Right lobe of liver (tissue), 6 donors: ENCODE measurements around the gene CDK2. TPM values are rescaled to one million over a fixed set of nuclear protein-coding genes. Genes with fewer than 3 reads are reported as not detected.
A peak's percentile ranks its signal among the peaks of the same experiment; 100 is the strongest.
"Not testable (repeated sequence)": the region's sequence is repeated elsewhere in the genome, so short reads cannot be mapped to it uniquely, and the experiment has no call there.

Source experiments
- ATAC-seq, 4 donors: fragments of 200-7000 bp; cut with Tn5 transposase; one replicate each; pipeline ENCODE4 v1.9.1; 2020; ENCODE audit warnings: mild to moderate bottlenecking in 4 of 4, moderate library complexity in 4 of 4
- DNase-seq, 3 donors: peaks; one replicate each; pipeline ENCODE4 v3.0.0-alpha.2; 2020
- H3K27ac ChIP-seq, 3 donors: fragments of 200-600 bp; one replicate each; pipeline ENCODE4 v1.8.0; 2022
- H3K27me3 ChIP-seq, 2 donors: fragments of 200-600 bp; one replicate each; pipeline ENCODE4 v1.8.0; 2022
- H3K36me3 ChIP-seq, 4 donors: fragments of 200-600 bp; sonication (generic) in 1 of 4; one replicate each; pipeline versions ENCODE4 v1.5.1 to v1.8.0; 2017 to 2022; ENCODE audit warnings: control low read depth in 1 of 4
- H3K4me1 ChIP-seq, 4 donors: fragments of 200-600 bp; sonication (generic) in 1 of 4; one replicate each; pipeline versions ENCODE4 v1.5.1 to v1.8.0; 2017 to 2022; ENCODE audit warnings: control low read depth in 1 of 4
- H3K4me3 ChIP-seq, 3 donors: fragments of 200-600 bp; one replicate each; pipeline ENCODE4 v1.8.0; 2022
- H3K9me3 ChIP-seq, 4 donors: fragments of 200-600 bp; sonication (generic) in 1 of 4; one replicate each; pipeline versions ENCODE4 v1.5.1 to v1.8.0; 2017 to 2022; ENCODE audit warnings: control low read depth in 1 of 4
- CTCF ChIP-seq, 4 donors: fragments of 200-600 bp in 3 of 4; fragments of 450-650 bp in 1 of 4; IDR thresholded peaks; one replicate each; pipeline versions ENCODE4 v1.5.1 to v1.8.0; 2016 to 2022; ENCODE audit warnings: antibody characterized with exemption in 4 of 4, mild to moderate bottlenecking in 2 of 4
- POLR2A ChIP-seq: fragments of 450-650 bp; IDR thresholded peaks from one replicate; pipeline ENCODE4 v1.6.1; 2017; ENCODE audit warnings: antibody characterized with exemption, mild to moderate bottlenecking
- WGBS: methylation state at CpG from one replicate; pipeline ENCODE4 v1.1.6; 2018; ENCODE audit warnings: low coverage, low lambda C conversion rate; ENCODE audit not compliant: insufficient coverage; ENCODE audit errors: missing lambda C conversion rate; 5-methylcytosine and 5-hydroxymethylcytosine counted together
- intact Hi-C, 2 donors: fragments of 100-400 bp; cut with DNase I; formaldehyde crosslinking; loops; one replicate each; pipeline versions ENCODE4 v1.11.2 to v1.14.1; 2022
- total RNA-seq, 6 experiments: library from RNA; depleted of rRNA in 2 of 6; stranded (reverse); fragments of >200 nt in 2 of 6; fragmentation: NEBNext Ultra II Directional in 3 of 6; extraction: Animal tissue kit (Norgen Biotek cat#: 25700) in 3 of 6; gene quantifications; one replicate each; pipeline versions ENCODE4 v1.1.0 to v1.2.4, GENCODE V29; 2016 to 2023
- donor health status: DM: no; HTN: yes; CAD: no.
- donor health status: DM: no; HTN: no; CAD: no.
- donor health status: DM: no; HTN: no; CAD: no.
- donor health status: DM: no; HTN: yes; CAD: no.
- donor health status: DM: no; HTN: yes; CAD: no.

Gene CDK2
- total RNA-seq, 6 experiments from 2014 or later = 8.0 to 14.9 (median 10.6) TPM

GRCh38 chr12:55996201-55996714, 29.6 kb downstream of the CDK2 start:
- peak; percentile 43 to 62 (median 54) for ATAC-seq
- Histone ChIP-seq H3K4me3 (peak overlapping the region; percentile 64 to 91 (median 70)), H3K9me3 (no peaks in the 10 kb centered on the region), H3K27me3 (no peaks in the 10 kb centered on the region), H3K4me1 (peaks cover 0 to 41% (median 9%) of the 10 kb centered on the region in 4 donors), H3K27ac (peak overlapping the region; percentile 49 to 87 (median 84)), H3K36me3 (peaks cover 0 to 31% (median 14%) of the 10 kb centered on the region in 4 donors)
- peak in 2 of 3 donors; percentile 40 to 71 for DNase-seq
- TF ChIP-seq CTCF (IDR thresholded peaks at IDR 0.05) (peak; percentile 82 to 86 (median 83)), POLR2A (no peak)
- intact Hi-C loops = loop anchor here (5.0 to 10.0 kb wide), 2 partner anchors 46 to 49 kb away; partner anchors contain the start of gene RPS26 (in 2 of the 2)
- 12% methylated on average over 14 of the region's 14 CpGs for WGBS

GRCh38 chr12:55996715-55997534, 30.3 kb downstream of the CDK2 start, which contains the start of gene SUOX:
Gene SUOX, plus strand, starts transcription at chr12:55997276. Its CDS starts 4,946 bp downstream, at chr12:56002222.
- Histone ChIP-seq H3K9me3 (no peaks in the 10 kb centered on the region), H3K4me3 (peak within 1 kb of the TSS; percentile 64 to 91 (median 70)), H3K27ac (peak within 1 kb of the TSS; percentile 57 to 87 (median 84)), H3K36me3 (peaks cover 0 to 25% (median 10%) of the 10 kb centered on the region in 4 donors), H3K27me3 (no peaks in the 10 kb centered on the region), H3K4me1 (peaks cover 0 to 48% (median 10%) of the 10 kb centered on the region in 4 donors)
- peak; percentile 66 for TF ChIP-seq POLR2A
- peak in 1 of 4 donors; percentile 8 for TF ChIP-seq CTCF (IDR thresholded peaks at IDR 0.05)
- 5% methylated on average over 14 of the region's 27 CpGs for WGBS
- ATAC-seq (peak; percentile 95 to 99 (median 95)), DNase-seq (peak; percentile 96 to 99 (median 99))
- intact Hi-C loops = loop anchor here (5.0 to 10.0 kb wide), 2 partner anchors 45 to 48 kb away; partner anchors contain the start of gene RPS26 (in 2 of the 2)

DNA sequence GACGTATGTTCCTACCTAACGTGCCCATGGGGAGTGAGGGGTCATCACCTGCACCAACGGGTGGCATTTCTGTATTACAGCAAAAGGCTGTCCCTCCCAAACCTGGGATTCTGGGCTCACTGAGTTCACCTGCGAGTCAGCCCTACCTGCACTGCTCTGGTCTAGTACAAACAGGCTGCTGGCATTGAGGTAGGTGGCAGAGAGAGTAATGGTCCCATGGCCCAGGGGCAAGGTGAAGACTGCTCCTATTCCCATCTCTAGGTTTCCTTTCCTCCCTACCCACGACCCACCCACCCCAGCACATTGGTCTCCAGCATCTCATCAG, 30.9 kb downstream of the CDK2 start:
- peaks cover 0 to 53% (median 10%) of the 10 kb centered on the region in 4 donors for H3K4me1 ChIP-seq
- H3K4me3 ChIP-seq = peak overlapping the region; percentile 64 to 91 (median 70)
- WGBS = 0% methylated on average over 2 of the region's 5 CpGs
- ATAC-seq (peak; percentile 27 to 54 (median 40)), DNase-seq (no peak)
- H3K9me3 ChIP-seq = no peaks in the 10 kb centered on the region
- intact Hi-C loops = loop anchor here (5.0 to 10.0 kb wide), 2 partner anchors 45 to 47 kb away; partner anchors contain the start of gene RPS26 (in 2 of the 2)
- H3K27ac ChIP-seq = peak overlapping the region; percentile 57 to 87 (median 84)
- no peak for TF ChIP-seq CTCF (IDR thresholded peaks at IDR 0.05)
- no peak for TF ChIP-seq POLR2A
- H3K36me3 ChIP-seq = peaks cover 0 to 19% (median 6%) of the 10 kb centered on the region in 4 donors
- H3K27me3 ChIP-seq = no peaks in the 10 kb centered on the region

DNA sequence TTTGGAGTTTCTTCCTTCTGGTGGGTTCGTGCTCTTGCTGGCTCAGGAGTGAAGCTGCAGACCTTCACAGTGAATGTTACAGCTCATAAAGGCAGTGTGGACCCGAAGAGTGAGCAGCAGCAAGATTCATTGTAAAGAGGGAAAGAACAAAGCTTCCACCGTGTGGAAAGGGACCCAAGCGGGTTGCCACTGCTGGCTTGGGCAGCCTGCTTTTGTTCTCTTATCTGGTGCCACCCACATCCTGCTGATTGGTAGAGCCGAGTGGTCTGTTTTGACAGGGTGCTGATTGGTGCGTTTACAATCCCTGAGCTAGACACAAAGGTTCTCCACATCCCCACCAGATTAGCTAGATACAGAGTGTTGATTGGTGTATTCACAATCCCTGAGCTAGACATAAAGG, 32.9 kb downstream of the CDK2 start:
- not testable (repeated sequence) for H3K27ac ChIP-seq, H3K4me3 ChIP-seq, DNase-seq, H3K27me3 ChIP-seq, ATAC-seq, H3K9me3 ChIP-seq
- H3K4me1 ChIP-seq = peaks cover 0 to 52% (median 10%) of the 10 kb centered on the region in 4 donors
- peaks cover 0 to 21% (median 7%) of the 10 kb centered on the region in 4 donors for H3K36me3 ChIP-seq
- WGBS = 46% methylated on average over 4 of the region's 6 CpGs
- intact Hi-C loops = loop anchor here (5.0 to 10.0 kb wide), 2 partner anchors 43 to 45 kb away; partner anchors contain the start of gene RPS26 (in 2 of the 2)

DNA sequence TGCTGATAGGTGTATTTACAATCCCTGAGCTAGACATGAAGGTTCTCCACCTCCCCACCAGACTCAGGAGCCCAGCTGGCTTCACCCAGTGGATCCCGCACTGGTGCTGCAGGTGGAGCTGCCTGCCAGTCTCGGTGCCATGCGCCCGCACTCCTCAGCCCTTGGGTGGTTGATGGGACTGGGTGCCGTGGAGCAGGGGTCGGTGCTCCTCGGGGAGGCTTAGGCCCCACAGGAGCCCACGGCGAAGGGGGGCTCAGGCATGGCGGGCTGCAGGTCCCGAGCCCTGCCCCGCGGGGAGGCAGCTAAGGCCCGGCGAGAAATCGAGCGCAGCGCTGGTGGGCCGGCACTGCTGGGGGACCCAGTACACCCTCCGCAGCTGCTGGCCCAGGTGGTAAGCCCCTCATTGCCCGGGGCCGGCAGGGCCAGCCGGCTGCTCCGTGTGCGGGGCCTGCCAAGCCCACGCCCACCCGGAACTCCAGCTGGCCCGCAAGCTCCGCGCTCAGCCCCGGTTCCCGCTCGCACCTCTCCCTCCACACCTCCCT, 33.4 kb downstream of the CDK2 start:
- ATAC-seq, H3K9me3 ChIP-seq, H3K4me3 ChIP-seq, DNase-seq, H3K27ac ChIP-seq, H3K27me3 ChIP-seq: not testable (repeated sequence)
- no CpG with 5 or more reads among the region's 33 CpGs for WGBS
- Histone ChIP-seq H3K36me3 (peaks cover 0 to 21% (median 7%) of the 10 kb centered on the region in 4 donors), H3K4me1 (peaks cover 0 to 47% (median 10%) of the 10 kb centered on the region in 4 donors)
- intact Hi-C loops = loop anchor here (5.0 to 10.0 kb wide), 2 partner anchors 42 to 45 kb away; partner anchors contain the start of gene RPS26 (in 2 of the 2)
